K562 (cell line): ENCODE measurements around the gene RASSF3. TPM values are rescaled to one million over a fixed set of nuclear protein-coding genes. Genes with fewer than 3 reads are reported as not detected.
A peak's percentile ranks its signal among the peaks of the same experiment; 100 is the strongest.

ENCODE experiments used
- ATAC-seq: fragments of 200-7000 bp; cut with Tn5 transposase; 3 replicates; pipeline ENCODE4 v1.9.1; 2020; ENCODE audit warnings: moderate library complexity
- BruUV-seq: library from RNA; stranded (reverse); fragments of 400-500 nt; replicated peaks from 2 replicates; lab custom pipeline; 2021; lab: Mats Ljungman, UMichigan
- CTCF ChIA-PET: fragments of 300-600 bp; formaldehyde crosslinking; extraction: SDS; loops from one replicate; lab custom pipeline; 2021; ENCODE audit warnings: low intra/inter-chr PET ratio; lab: Yijun Ruan, JAX
- POLR2A ChIA-PET: fragments of 300-600, 350-650 bp; sonication (Branson Sonifier 250); formaldehyde crosslinking; extraction: SDS; loops from one replicate; lab custom pipeline; 2021; ENCODE audit warnings: antibody characterized with exemption, inconsistent platforms; lab: Yijun Ruan, JAX
- DNase-seq, 4 experiments: peaks; one replicate each; pipeline versions ENCODE4 v3.0.0 to v3.0.0-alpha.2; 2011 to 2018; ENCODE audit warnings: low spot score in 3 of 4, mixed read lengths in 3 of 4; ENCODE audit errors: extremely low read depth in 1 of 4
- FAIRE-seq: peaks from 2 replicates; lab custom pipeline; 2011; peaks lifted over from hg19 to GRCh38; lab: Jason Lieb, UNC
- H2AFZ ChIP-seq: 2 replicates; pipeline ENCODE4 v1.6.0; 2011; ENCODE audit warnings: low read depth, low read length, control low read depth, inconsistent platforms
- H3K27ac ChIP-seq: fragments of 200-600 bp; 3 replicates; pipeline ENCODE4 v1.8.0; 2011; ENCODE audit warnings: low read depth, mild to moderate bottlenecking, control low read depth, inconsistent platforms, low read length, moderate library complexity, mixed read lengths; ENCODE audit errors: extremely low read depth
- H3K27me3 ChIP-seq, 2 experiments: fragments of 300-600 bp in 1 of 2; 2 replicates in 1 of 2; 3 replicates in 1 of 2; pipeline versions ENCODE4 v1.6.0 to v1.8.0; 2011; ENCODE audit warnings: inconsistent platforms in 2 of 2, low read length in 2 of 2, mild to moderate bottlenecking in 1 of 2, mixed read lengths in 1 of 2, moderate library complexity in 1 of 2; ENCODE audit not compliant: control insufficient read depth in 2 of 2, insufficient read depth in 2 of 2
- H3K36me3 ChIP-seq: fragments of 300-600 bp; 3 replicates; pipeline ENCODE4 v1.8.0; 2011; ENCODE audit warnings: mild to moderate bottlenecking, low read length, inconsistent platforms; ENCODE audit not compliant: control insufficient read depth, insufficient read depth
- H3K4me1 ChIP-seq, 2 experiments: fragments of 200-600 bp in 1 of 2; replicated peaks in 1 of 2; 2 replicates in 1 of 2; 3 replicates in 1 of 2; pipeline versions ENCODE4 v1.5.1 to v1.8.0; 2011; ENCODE audit warnings: inconsistent platforms in 2 of 2, low read length in 2 of 2, mild to moderate bottlenecking in 1 of 2, mixed read lengths in 1 of 2, moderate library complexity in 1 of 2; ENCODE audit not compliant: control insufficient read depth in 2 of 2, insufficient read depth in 2 of 2
- H3K4me2 ChIP-seq: 2 replicates; pipeline ENCODE4 v1.6.1; 2011; ENCODE audit warnings: low read length, control low read depth, inconsistent platforms, mixed read lengths; ENCODE audit not compliant: insufficient read depth
- H3K4me3 ChIP-seq: fragments of 200-600 bp; sonication (generic), shearing (Covaris generic); 2 replicates; pipeline ENCODE4 v1.5.1; 2016; ENCODE audit warnings: control low read depth, inconsistent platforms
- H3K79me2 ChIP-seq: fragments of 200-600 bp; 3 replicates; pipeline ENCODE4 v1.8.0; 2011; ENCODE audit warnings: low read length, inconsistent platforms; ENCODE audit not compliant: control insufficient read depth, insufficient read depth
- H3K9ac ChIP-seq, 2 experiments: 2 replicates each; pipeline versions ENCODE4 v1.6.0 to v1.6.1; 2011; ENCODE audit warnings: low read depth in 2 of 2, low read length in 2 of 2, control low read depth in 1 of 2, inconsistent platforms in 1 of 2, mild to moderate bottlenecking in 1 of 2, mixed read lengths in 1 of 2; ENCODE audit not compliant: insufficient read depth in 1 of 2
- H3K9me1 ChIP-seq: one replicate; pipeline ENCODE4 v1.6.0; 2011; ENCODE audit warnings: inconsistent platforms, mild to moderate bottlenecking, low read length, moderate library complexity; ENCODE audit not compliant: control insufficient read depth, insufficient read depth
- H3K9me3 ChIP-seq: replicated peaks from 2 replicates; pipeline ENCODE4 v1.5.1; 2011; ENCODE audit warnings: low read depth, low read length, inconsistent platforms; ENCODE audit not compliant: control insufficient read depth, insufficient read depth
- H4K20me1 ChIP-seq: replicated peaks from 2 replicates; pipeline ENCODE4 v1.6.1; 2011; ENCODE audit warnings: low read length, inconsistent platforms, mixed read lengths; ENCODE audit not compliant: control insufficient read depth, insufficient read depth
- FOXA3 ChIP-seq, 2 experiments: fragments of 450-650 bp in 1 of 2; sonication (generic) in 1 of 2; formaldehyde crosslinking; IDR thresholded peaks in 1 of 2; conservative IDR thresholded peaks in 1 of 2; 2 replicates each; pipeline versions ENCODE4 v1.4.0 to v1.8.0; 2020 to 2022; ENCODE audit warnings: mild to moderate bottlenecking in 2 of 2, missing genetic modification reagents in 1 of 2
- GABPA ChIP-seq: fragments of 200-800 bp; sonication (Bioruptor generic); conservative IDR thresholded peaks from 2 replicates; pipeline ENCODE4 v1.6.1; 2016; ENCODE audit warnings: low read depth, missing genetic modification characterization, missing compliant biosample characterization
- WGBS: fragments of 100-300 bp; shearing (Covaris generic); methylation state at CpG from one replicate; pipeline ENCODE4 v1.1.6; 2016; ENCODE audit warnings: low coverage, mixed read lengths; ENCODE audit not compliant: insufficient coverage; ENCODE audit errors: missing lambda C conversion rate; 5-methylcytosine and 5-hydroxymethylcytosine counted together
- in situ Hi-C: fragments of 300-500 bp; cut with MboI; formaldehyde crosslinking; loops from 4 replicates; pipeline ENCODE4 v1.15.0; 2018; ENCODE audit warnings: inconsistent platforms, mixed read lengths
- intact Hi-C: fragments of 100-400 bp; cut with micrococcal nuclease; formaldehyde crosslinking; loops from 2 replicates; pipeline ENCODE4 v1.14.2; 2022
- polyA plus RNA-seq, 8 experiments: library from polyadenylated mRNA; depleted of rRNA in 4 of 8; stranded (reverse) in 5 of 8; unstranded in 3 of 8; fragments of >200 nt; fragmentation: Nextera tagmentation in 2 of 8; fragmentation: Illumina TruSeq in 1 of 8; extraction: Ambion mirVana in 2 of 8; extraction: Trizol in 1 of 8; gene quantifications; 2 replicates each; pipeline versions ENCODE4 v1.2.1 to v1.2.3, GENCODE V29; 2011 to 2014; ENCODE audit warnings: inconsistent platforms in 1 of 8, missing spikeins in 1 of 8
- total RNA-seq, 7 experiments: library from RNA; depleted of rRNA in 6 of 7; stranded (reverse); fragments of >200 nt in 6 of 7; fragmentation: Illumina TruSeq in 2 of 7; extraction: Trizol in 2 of 7; gene quantifications; 2 replicates each; pipeline versions ENCODE4 v1.2.1 to v1.2.3, GENCODE V29; 2011 to 2021; ENCODE audit warnings: low replicate concordance in 1 of 7
- TF ChIP-seq, protein P1 (sequence below), 3 experiments: fragments of 200-800 bp in 1 of 3; sonication (Bioruptor generic) in 1 of 3; sonication (generic) in 1 of 3; formaldehyde crosslinking in 1 of 3; IDR thresholded peaks; 2 replicates each; pipeline versions ENCODE4 v1.6.1 to v1.8.0; 2016 to 2022; ENCODE audit warnings: mild to moderate bottlenecking in 2 of 3, missing compliant biosample characterization in 2 of 3, missing genetic modification characterization in 2 of 3, missing genetic modification reagents in 1 of 3

Gene RASSF3
- total and polyA plus RNA-seq, 9 of the 15 experiments (the other 6 are each of a cell fraction or from before 2014, with no cell fraction given), result 3.7 to 39.2 (median 20.2) TPM

DNA sequence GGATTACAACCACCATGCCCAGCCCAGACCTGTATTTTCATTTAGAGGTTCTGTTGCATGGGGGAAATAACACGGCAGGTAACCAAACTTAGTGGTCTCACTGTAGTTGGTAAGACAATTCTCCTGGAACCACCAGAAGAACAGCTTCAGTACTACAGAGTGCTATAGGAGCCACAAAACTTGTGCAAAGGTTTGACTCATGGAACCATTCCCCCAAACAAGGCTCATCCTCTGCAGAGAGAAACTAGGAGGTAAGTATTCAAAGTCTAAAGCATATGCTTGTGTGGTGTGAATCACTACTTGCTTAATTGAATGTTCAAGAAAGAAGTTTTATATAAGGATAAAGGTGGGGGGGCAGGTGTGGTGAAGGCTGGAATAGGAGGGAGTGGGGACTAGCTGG is 90.2 kb downstream of the RASSF3 start:
- POLR2A ChIA-PET, result interaction anchor here (0.7 kb wide), 1 partner anchor 156 kb away, joined by 3 read pairs; no protein-coding TSS in a partner anchor
- CTCF ChIA-PET, result interaction anchor here (0.6 kb wide), 1 partner anchor 189 kb away, joined by 3 read pairs; no protein-coding TSS in a partner anchor
- Histone ChIP-seq H3K79me2 (no peaks in the 10 kb centered on the region), H3K9me3 (no peaks in the 10 kb centered on the region), H4K20me1 (no peaks in the 10 kb centered on the region), H3K4me1 (peaks cover 0 to 2% of the 10 kb centered on the region in 2 experiments; a peak in 2 of 5 replicates), H3K27ac (no peak overlapping the region), H3K36me3 (peaks cover 34% of the 10 kb centered on the region; the same call in 2 of the 3 replicates), H3K27me3 (no peaks in the 10 kb centered on the region), H3K9ac (no peak overlapping the region), H2AFZ (no peak overlapping the region), H3K4me2 (no peak overlapping the region), H3K9me1 (no peaks in the 10 kb centered on the region), H3K4me3 (no peak overlapping the region)
- DNase-seq, result no peak
- FAIRE-seq, result no peak
- in situ Hi-C loops, result no loop called here
- no TSS peak for BruUV-seq
- intact Hi-C loops, result no loop called here
- no peak for TF ChIP-seq GABPA (tag)
- TF ChIP-seq, protein P1, sequence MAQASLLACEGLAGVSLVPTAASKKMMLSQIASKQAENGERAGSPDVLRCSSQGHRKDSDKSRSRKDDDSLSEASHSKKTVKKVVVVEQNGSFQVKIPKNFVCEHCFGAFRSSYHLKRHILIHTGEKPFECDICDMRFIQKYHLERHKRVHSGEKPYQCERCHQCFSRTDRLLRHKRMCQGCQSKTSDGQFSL (CRISPR knock-in tag; IDR thresholded peaks at IDR 0.05), result 0 out of 2 replicates have a peak, but pooled peaks have one; percentile 5
- TF ChIP-seq, protein P1 (tag; IDR thresholded peaks at IDR 0.05), result no peak
- no peak for TF ChIP-seq FOXA3 (CRISPR knock-in tag; conservative IDR thresholded peaks at IDR 0.05 in 1 of 2, IDR thresholded peaks at IDR 0.05 in 1 of 2)
- ATAC-seq, result no peak
- 100% methylated on average over 1 of the region's 1 CpG for WGBS
